ENCODE measurements around the gene KIR2DL4.
"Not testable (repeated sequence)": the region's sequence is repeated elsewhere in the genome, so short reads cannot be mapped to it uniquely, and the experiment has no call there.

DNA sequence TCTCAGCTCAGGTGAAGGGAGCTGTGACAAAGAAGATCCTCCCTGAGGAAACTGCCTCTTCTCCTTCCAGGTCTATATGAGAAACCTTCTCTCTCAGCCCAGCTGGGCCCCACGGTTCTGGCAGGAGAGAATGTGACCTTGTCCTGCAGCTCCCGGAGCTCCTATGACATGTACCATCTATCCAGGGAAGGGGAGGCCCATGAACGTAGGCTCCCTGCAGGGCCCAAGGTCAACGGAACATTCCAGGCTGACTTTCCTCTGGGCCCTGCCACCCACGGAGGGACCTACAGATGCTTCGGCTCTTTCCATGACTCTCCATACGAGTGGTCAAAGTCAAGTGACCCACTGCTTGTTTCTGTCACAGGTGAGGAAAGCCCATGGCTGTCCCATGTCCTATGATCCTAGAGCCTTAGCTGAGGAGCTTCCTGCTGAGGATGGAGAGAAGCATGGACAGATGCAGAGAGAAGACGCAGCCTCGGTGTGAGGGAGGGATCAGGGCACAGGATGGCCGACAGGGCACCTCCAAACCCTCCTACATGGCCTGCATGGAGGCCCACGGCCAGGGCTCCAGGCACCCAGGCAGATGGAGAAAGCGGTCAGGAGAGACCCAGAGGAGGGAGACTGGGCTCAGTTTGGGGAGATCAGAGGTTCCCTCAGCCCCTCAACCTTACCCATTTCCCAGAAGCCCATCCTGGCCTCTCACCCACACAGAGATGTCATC, 28.2 kb upstream of the KIR2DL4 start:
- not testable (repeated sequence) for TF ChIP-seq POLR2AphosphoS5 (IDR thresholded peaks at IDR 0.05; ENCODE audit: low read depth, low read length); SIN3A (IDR thresholded peaks at IDR 0.05; ENCODE audit: borderline replicate concordance, insufficient read depth, low read depth, low read length)
- TF ChIP-seq, protein P1, sequence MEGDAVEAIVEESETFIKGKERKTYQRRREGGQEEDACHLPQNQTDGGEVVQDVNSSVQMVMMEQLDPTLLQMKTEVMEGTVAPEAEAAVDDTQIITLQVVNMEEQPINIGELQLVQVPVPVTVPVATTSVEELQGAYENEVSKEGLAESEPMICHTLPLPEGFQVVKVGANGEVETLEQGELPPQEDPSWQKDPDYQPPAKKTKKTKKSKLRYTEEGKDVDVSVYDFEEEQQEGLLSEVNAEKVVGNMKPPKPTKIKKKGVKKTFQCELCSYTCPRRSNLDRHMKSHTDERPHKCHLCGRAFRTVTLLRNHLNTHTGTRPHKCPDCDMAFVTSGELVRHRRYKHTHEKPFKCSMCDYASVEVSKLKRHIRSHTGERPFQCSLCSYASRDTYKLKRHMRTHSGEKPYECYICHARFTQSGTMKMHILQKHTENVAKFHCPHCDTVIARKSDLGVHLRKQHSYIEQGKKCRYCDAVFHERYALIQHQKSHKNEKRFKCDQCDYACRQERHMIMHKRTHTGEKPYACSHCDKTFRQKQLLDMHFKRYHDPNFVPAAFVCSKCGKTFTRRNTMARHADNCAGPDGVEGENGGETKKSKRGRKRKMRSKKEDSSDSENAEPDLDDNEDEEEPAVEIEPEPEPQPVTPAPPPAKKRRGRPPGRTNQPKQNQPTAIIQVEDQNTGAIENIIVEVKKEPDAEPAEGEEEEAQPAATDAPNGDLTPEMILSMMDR (IDR thresholded peaks at IDR 0.05): not testable (repeated sequence)
- TF ChIP-seq, protein P2, sequence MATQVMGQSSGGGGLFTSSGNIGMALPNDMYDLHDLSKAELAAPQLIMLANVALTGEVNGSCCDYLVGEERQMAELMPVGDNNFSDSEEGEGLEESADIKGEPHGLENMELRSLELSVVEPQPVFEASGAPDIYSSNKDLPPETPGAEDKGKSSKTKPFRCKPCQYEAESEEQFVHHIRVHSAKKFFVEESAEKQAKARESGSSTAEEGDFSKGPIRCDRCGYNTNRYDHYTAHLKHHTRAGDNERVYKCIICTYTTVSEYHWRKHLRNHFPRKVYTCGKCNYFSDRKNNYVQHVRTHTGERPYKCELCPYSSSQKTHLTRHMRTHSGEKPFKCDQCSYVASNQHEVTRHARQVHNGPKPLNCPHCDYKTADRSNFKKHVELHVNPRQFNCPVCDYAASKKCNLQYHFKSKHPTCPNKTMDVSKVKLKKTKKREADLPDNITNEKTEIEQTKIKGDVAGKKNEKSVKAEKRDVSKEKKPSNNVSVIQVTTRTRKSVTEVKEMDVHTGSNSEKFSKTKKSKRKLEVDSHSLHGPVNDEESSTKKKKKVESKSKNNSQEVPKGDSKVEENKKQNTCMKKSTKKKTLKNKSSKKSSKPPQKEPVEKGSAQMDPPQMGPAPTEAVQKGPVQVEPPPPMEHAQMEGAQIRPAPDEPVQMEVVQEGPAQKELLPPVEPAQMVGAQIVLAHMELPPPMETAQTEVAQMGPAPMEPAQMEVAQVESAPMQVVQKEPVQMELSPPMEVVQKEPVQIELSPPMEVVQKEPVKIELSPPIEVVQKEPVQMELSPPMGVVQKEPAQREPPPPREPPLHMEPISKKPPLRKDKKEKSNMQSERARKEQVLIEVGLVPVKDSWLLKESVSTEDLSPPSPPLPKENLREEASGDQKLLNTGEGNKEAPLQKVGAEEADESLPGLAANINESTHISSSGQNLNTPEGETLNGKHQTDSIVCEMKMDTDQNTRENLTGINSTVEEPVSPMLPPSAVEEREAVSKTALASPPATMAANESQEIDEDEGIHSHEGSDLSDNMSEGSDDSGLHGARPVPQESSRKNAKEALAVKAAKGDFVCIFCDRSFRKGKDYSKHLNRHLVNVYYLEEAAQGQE (IDR thresholded peaks at IDR 0.05; ENCODE audit: insufficient read depth in 1 of 2, low read depth in 2 of 2, low read length in 1 of 2): not testable (repeated sequence)

Data from Panc1 (cell line).